HG03432 (cell line): ENCODE data around the gene CASK.
"Not testable (repeated sequence)": the region's sequence is repeated elsewhere in the genome, so short reads cannot be mapped to it uniquely, and the experiment has no call there.

Experiments
- ATAC-seq: cut with Tn5 transposase; IDR thresholded peaks from one replicate; pipeline ENCODE4 v1.9.1; 2021; ENCODE audit warnings: mild to moderate bottlenecking, moderate library complexity; ENCODE audit not compliant: unreplicated experiment

Gene CASK

DNA sequence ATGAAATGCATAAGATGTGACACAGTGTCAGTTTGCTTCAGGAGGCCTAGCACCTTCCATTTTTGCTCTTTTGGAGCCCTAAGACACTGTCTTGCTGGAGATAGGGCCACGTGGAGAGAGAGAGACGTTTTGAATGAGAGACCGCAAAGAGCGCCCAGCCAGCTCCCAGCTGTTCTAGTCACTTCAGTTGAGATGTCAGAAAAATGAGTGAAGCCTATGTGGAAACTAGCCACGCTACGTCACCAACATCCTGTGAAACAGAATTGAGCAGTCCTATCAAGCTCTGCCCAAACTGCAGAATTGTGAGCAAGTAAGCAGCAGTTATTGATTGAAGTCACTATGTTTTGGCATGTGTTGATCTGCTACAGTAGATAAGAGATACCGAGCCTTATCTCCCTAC lies 186.3 kb downstream of the CASK start:
- no peak for ATAC-seq

DNA sequence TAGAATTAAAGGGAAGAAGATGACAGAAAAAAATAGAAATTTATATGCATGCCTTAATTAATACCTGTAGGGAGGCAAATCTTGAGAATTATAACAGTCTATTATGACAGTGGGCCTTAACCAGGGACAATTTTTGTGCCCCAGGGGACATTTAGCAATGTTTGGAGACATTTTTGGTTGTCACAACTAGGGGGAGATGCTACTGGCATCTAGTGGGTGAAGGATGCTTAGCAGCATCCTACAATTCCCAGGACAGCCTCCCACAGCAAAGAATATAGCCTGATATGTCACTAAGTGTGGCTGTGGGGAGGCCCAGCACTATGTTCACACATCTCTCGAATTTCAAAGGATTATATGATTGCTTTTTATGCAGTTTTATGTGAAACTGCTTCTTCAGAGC lies 188.8 kb downstream of the CASK start:
- ATAC-seq, result no peak

DNA sequence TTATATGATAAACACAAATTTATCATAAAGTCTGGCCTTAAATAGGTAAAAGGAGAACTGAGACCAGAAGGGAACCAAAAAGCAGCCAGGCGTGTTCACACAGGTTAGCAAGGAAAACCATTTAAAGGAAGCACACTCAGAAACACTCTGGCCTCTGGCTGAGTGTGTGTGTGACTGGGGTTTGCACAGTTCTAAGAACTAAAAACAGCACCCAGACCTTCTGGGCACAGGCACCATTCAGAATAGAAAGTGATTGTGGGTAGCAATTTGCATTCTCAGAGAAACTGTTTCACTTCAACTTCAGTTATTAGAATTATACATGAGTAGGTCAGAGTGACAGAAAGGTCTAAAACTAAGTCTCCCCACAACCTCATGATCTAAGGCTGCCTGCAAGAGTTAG lies 189.4 kb downstream of the CASK start:
- peak; percentile 96 for ATAC-seq

DNA sequence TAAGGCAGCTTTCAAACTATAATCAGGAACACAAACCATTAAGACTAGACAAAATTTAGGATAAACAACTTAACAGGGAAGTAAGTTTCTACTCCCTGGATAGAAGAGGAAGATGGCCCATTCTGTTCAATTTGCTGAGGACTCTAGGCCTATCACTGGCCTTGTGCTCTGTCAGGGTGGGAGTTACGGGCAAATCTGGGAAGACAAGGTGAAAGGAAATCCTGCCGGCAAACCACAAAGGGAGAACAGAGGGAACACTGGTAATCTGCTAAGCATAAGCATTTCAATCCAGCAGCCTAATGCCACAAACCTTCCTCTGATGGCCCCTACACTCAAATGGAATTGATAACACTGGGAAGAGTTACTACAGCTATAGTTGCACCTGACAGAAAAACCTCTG lies 191.1 kb downstream of the CASK start:
- no peak for ATAC-seq

DNA sequence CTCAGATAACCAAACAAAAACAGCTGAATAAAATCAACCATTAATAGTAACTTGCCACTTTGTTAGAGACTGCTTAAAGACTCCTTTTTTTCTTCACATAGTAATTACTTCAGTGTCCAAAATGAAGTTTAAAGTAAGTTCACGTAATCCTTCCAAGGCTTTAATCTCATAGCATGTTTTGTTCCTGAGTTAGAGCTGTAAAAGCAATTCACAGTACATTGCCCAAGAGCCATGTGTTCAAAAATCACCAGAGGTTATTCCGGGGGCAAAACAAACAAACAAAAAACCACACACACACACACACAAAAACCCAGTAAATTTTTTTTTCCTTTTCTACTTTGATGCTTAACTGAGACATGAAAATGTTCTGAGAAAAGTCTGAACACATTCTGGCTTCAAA lies 193.3 kb downstream of the CASK start:
- ATAC-seq, result no peak

DNA sequence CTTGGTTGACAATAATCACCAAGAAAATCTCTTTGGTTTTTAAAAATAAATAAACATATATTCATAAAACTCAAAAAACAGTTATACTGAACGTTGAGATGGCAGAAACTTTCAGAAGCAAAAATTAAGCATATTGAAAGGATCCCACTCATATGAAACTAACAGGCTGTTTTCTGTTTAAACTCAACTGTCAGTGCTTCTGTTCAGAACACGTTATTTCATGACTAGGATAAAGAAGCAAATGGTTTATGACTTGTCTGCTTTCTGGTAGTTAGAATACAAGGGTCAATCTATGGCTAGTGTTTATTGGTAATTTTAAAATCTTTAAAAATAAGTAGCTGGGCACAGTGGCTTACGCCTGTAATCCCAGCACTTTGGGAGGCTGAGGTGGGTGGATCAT lies 195.2 kb downstream of the CASK start:
- no peak for ATAC-seq

DNA sequence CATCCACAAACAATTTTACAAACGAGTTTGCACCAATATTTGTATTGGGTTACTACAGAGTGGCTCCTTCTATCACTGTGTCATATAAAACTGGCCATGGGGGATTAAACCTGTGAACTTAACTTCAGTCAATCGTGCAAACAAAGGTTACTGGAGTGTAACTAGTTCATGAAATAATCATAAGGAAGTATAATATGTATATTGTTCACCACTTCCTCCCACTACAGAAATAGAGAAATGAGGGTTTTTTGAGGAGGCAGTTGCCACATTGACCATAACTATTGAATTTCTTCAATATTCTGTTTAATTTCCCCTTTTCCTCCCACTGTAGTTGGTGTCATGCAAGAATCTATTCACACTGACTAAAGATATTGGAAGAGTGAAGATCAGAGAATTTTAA lies 199.5 kb downstream of the CASK start, which contains the start of gene GPR82:
Gene GPR82 (plus strand): TSS at position 356 of the 400 bp plus-strand sequence. CDS start 2,846 bp downstream, outside the sequence.
- ATAC-seq, result no peak

DNA sequence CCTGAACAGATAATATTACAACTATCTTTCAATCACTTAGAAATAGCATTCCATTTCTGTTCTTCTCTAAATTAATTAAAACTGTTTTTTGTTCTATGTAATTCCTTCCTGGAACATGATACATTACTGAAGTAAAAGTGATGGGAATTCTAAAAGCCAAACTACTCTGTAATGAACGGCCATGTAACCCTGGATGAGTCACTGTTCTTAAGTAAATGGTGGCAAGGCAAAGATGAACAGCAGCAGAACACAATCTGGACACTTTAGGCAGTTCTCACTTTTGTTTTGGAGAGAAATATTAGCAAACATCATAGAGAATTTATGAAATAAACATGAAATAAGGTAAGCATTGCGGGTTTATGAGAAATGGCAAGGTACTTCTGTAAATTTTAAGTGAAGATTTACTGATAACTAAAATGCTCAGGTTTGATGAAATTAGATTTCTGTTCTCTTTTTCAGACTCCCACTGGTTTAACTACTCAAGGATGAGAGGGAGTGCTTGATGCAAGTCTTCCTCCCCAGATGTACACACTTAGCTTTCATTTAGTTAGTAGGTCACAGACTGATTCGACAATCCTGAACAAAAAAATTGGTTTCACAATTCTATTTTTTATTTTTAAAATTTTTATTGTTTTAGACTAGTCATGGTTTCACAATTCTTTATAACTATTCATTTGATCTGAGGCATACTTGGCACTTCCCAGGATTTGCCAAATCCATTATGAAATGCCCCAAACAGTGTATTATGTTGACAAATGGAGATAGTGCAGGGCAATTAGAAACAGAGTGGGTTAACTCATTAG lies 200.3 kb downstream of the CASK start:
- ATAC-seq, result no peak

DNA sequence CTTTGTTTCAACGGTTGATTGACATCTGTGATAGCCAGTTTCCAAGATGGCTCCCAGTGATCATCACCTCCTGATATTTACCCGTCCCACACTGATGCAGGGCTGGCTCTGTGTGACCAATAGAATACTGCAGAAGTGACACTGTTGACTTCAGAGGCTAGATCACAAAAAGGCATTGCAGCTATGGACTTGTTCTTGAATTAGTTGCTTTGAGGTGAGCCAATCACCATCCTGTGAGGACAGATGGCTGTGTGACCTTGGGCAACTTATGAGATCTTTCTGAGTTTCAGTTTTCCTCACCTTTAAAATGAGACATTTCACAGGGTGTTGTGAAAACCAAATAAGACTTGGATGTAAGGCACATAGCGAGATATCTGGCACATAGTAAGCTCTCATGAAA lies 201.1 kb downstream of the CASK start:
- ATAC-seq, result no peak

DNA sequence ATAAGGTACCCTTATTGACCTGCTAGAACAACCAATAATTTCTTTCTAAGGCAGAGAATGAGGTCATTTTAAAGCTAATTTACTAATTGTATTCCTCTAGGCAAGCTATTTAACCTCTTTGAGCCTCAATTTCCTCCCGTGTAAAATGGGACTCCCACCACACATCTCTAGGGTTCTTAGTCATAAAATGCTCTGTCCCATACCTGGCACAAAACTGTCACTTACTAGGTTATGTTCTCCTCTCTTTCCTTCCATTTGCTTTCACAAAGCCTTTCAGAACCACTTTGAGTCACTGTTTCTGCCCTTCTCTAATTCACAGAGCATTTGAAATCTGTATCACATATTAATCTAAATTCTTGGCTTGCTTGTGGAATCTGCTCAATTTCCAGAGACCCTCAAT lies 201.8 kb downstream of the CASK start:
- ATAC-seq, result no peak

DNA sequence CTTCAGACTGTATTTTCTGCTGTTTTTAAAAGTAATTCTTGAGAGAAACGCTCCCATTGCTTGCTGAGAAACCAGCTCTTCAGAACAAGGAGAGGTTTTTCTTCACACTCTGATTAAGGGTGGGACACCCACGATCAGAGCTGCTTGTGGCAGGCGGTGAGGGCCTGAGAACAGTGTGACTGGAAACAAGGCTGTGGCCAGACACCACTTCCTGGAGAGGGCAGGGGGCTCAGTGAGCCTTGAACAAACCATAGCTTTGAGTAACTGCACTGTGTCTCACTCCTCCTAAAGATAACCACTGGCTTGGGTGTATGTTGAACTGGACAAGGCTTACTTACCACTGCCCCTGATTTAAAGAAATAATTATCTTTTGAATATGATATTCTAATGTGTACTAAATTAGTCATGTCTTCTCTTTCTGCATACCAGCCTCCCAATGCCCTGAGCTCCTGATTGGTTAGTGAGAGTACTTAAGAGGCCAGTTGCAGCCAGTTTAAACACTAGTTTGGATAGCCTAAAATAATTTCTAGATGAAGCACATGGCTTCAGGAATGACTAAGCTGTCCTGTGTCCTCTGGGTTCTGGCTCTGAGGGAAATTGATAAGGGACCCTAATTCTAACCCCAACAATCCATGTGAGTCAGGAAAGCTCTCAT lies 203.1 kb downstream of the CASK start:
- ATAC-seq, result peak; percentile 87

DNA sequence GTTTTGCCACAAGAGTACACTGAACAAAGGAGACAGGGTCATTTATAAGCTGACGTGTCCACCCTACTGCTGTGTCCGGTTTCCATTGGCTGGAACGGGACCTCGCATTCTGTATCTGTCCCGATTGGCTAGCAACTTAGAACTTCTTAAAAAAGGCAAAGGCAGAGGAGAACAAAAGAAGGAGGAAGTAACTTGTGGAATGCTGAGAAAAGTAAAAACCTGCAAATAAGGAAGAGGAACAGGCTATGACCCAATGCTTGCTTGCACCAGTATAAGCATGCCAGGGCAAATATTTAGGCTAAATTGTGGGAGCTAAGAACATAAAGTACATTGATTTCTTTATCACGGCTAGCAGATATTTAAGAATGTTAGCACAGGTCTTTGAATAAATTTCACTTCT lies 203.7 kb downstream of the CASK start:
- ATAC-seq, result not testable (repeated sequence)

DNA sequence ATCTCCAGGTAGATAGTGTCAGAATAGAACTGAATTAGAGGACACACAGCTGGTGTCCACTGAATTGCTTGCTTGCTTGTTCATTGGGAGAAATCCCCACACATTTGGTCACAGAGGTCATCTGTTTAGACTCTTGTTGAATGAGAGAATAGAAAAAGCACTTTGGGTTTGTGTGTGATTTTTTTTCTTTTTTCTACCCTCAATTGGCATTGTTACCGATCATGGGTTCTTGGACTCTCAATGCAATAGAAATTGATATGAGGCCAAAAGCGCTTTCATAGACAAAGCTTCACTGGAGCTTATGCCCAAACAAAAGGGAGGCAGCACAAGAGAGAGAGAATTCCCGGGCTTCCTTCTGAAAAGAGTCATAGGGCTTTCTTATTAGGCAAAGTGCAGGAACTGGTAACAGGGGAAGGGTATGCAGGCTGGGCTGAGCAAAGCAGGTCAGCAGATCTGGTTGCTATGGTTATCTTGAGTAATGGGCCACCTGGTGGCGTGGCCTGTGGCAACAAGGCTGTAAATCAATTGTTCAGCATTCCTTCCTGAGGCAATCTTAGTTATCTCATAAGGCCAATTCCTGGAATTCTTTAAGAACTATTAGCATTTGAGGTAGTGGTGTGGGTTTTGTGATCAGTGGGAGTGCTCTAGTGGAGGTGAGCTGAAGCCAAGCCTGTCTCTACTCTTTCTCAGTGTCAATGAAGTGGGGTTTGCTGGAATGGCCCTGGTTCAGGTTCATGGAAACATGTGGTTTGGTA lies 204.7 kb downstream of the CASK start:
- no peak for ATAC-seq

DNA sequence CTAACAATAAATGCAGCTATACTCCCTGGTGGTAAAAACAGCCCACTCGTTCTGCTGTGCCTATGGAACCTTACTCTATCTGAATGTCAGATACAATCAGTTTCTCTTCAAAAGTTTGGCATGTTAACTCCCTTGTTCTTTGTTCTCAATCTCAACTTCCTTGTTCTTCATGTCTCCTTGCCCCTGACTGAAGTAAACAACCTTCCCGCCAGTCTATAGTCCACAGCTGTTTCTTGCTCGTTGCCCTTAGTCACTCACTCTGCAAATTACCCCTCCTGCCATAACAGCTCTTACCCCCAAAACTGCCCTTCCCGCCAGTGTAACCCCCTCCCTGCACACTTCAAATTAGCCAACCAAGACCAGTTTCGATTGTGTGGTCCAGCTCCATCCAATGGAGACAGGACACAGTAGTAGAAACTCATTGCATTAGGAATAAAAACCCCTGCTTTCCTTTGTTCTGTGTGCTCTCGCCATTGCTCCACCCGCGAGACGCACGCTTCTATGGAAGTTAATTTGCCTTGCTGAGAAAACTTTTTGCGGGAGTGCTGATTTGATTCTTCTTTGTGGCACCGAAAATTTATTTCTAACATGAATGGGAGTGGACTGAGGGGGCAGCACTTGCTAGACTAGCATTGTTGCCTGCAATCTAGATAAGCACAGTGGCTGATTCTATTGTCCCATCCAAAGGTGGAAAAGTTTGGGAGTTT lies 206.4 kb downstream of the CASK start:
- no peak for ATAC-seq

DNA sequence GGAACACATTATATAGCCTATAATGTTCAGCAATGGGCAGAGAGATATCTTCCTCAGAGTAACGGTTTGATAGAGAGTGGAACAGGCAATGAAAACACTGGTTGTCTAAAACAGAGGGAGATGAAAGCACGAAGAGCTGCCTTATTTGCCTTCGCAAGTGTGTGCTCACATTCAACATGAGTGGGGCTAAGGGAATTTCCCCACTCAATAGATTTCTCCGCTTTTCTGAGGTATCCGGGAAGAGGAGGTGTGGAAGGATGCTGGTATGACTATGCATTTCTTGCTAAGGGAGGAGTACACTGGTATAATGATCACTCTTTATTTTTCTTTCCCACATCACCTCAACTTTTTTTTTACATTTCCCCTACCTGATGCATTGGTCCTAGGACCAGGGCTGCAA lies 207.1 kb downstream of the CASK start:
- ATAC-seq, result no peak

DNA sequence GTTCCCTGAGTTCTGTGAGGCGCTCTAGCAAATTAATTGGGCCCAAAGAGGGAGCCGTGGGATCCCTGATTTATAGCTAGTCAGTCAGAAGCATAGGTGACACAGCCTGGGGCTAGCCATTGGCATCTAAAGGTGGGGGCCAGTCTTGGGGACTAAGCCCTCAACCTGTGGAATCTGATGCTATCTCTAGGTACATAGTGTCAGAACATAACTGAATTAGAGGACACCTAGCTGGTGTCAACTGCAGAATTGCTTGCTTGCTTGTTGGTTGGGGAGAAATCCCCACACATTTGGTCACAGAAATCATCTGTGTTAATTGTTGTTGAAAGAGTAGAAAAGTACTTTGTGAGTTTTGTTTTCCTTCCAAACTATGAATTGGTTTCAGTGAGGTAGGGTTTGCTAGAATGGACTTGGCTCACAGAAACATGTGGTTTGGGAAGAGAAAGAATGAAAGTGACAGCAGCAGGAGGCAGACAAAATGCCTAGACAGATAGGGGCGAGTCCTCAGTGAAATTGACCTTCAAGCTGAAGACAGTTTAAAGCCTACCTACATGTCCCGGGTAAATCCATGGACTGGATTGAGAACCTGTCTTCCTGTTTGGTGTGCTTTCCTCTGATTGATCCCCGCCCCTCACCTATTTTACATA lies 212.2 kb downstream of the CASK start:
- ATAC-seq, result no peak

DNA sequence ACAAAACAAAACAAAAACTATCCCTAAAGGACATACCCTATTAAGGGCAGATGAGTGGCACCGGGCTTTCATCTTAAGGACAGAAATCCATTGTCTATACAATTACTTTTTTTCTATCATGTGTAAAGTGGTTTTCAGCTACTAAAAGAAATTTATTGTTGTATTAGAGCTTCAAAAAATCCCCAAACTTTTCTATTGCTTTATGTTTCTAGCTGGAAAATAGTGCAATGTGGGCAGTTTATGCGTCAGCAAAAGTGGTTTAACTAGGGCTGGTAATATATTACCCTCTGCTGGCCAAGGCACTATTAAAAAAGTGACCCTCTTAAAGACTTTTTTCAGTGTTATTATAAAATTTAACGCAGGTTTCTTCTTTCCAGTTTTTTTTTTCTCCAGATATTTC lies 214.9 kb downstream of the CASK start:
- no peak for ATAC-seq

DNA sequence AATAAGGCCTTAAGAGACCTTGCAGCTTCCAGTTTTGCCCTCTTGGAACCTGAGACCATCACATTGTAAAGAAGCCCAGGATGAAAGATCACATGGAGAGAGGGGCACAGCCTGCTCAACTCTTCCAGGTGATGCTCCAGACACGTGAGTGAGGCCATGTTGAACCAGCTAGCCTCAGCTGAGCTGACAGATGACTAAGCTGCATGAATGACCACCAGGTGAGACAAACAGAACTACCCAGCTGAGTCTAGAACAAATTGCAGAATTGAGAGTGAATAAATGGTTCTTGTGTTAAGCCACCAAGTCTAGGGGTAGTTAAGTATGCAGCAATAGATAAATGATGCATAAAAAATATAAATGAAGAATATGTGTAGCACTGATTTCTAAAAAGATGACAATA lies 216.1 kb downstream of the CASK start:
- ATAC-seq, result no peak

DNA sequence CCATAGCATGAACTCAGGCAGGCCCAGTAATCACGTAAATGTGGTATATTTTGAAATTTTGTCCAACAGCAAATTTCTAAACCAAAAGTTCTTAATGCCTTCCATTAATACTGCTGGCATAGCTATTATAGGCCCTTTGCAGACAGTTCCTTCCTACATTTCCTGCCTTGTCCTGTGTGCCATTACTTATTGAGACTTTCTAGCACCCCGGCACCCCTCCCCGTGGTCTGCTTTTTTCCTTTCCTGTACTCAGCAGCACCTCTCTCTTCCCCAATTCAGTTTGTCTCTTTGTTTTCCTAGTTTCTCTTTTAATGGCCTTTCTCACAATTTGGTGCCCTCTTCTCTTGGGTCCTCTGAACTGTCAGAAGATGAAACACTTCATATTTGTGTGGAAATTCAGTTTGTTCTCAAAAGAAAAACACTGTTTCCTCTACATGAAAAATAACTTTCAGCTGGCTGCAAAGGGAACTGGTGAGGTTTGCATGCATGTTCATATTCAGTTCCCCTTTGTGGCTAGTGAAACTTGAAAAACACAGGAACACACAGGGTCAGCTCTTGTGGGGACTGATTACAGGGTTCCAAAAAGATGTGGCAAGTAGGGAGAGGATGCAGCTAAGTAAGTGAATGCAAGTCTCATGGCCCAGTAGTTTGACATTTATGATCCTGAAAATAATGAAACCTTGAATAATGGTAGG lies 217.5 kb downstream of the CASK start:
- ATAC-seq, result peak; percentile 86

DNA sequence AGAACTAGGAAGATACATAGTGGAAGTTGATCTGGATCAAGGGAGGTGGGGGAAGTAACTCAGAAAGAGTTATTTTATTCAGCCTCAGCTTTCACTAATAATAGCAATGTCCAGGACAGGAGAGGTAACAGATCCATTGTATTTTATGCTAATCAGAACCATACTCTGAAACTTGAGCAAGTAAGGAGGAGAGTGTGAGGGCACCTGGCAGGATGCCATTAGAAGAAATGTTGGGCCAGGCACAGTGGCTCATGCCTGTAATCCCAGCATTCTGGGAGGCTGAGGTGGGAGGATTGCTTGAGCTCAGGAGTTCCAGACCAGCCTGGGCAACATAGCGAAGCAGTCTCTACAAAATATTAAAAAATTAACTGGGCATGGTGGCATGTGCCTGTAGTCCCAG lies 218.3 kb downstream of the CASK start:
- no peak for ATAC-seq
